Right lobe of liver (tissue), 4 donors: Measurements from ENCODE around the gene BBX.

Experiments
- CTCF ChIP-seq, 4 donors: fragments of 200-600 bp in 3 of 4; fragments of 450-650 bp in 1 of 4; IDR thresholded peaks; one replicate each; pipeline versions ENCODE4 v1.5.1 to v1.8.0; 2016 to 2022; ENCODE audit warnings: antibody characterized with exemption in 4 of 4, mild to moderate bottlenecking in 2 of 4
- POLR2A ChIP-seq: fragments of 450-650 bp; IDR thresholded peaks from one replicate; pipeline ENCODE4 v1.6.1; 2017; ENCODE audit warnings: antibody characterized with exemption, mild to moderate bottlenecking
- donor health status: DM: no; HTN: no; CAD: no.
- donor health status: DM: no; HTN: no; CAD: no.
- donor health status: DM: no; HTN: yes; CAD: no.

- TF ChIP-seq CTCF (IDR thresholded peaks at IDR 0.05) = no peak
- no peak for TF ChIP-seq POLR2A
Observed at GRCh38 chr3:107825556-107825955, 302.8 kb downstream of the BBX start.
